HG03095 (cell line): ENCODE measurements around the gene SUGCT.

Source experiments
- ATAC-seq: cut with Tn5 transposase; IDR thresholded peaks from one replicate; pipeline ENCODE4 v1.9.1; 2021; ENCODE audit warnings: moderate library complexity; ENCODE audit not compliant: unreplicated experiment

Gene SUGCT

DNA sequence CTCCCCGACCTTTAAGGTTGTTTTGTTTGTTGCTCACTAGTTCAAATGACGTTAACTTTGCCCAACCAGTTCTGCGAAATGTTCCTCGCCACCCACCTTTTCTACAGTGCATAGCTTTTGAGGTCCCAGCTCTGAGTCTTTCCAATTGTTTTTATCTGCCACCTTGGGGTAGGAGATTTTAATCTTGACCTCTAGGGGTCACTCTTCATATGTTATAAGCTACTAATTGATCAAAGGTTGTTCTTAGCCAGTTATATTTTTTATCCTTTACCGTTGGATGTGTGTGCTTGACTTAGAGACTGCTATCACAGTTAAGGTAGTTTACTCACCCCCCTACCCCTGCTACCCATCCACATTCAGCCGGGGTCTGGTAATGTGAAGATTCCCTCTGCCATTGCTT lies 372.4 kb downstream of the SUGCT start:
- ATAC-seq: no peak

DNA sequence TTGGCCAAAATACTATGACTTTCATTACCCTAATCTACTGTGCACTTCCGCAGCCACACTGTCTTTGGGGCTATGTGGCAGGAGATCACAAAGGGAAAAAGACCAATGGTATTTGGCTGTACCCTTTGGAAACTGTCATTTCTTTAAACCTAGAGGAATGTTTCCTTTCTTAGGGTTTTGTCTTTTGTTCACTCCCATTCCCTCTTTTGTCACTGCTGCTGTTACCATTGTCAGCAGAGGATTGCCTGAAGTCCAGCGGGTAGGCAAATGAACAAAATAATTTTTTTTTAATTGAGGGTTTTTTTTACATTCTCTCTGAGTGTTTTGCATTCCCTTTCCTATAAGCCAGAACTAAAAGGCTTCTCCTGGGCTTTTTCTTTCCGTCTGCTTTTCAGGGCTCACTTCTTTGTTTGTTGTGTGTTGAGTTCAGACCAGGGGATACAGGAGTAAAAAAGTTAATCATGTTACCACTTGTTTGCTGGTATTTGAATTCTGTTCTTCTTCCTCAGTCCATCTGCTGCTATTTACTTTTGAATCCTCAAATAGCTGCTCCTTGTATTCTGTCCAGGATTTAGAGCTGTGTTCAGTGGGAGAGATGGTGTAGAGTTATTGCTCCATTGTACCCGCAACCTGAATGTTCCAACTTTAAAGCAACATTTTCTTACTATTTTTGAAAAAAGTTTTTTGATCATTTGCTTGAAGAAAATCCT lies 374.6 kb downstream of the SUGCT start:
- ATAC-seq: no peak

DNA sequence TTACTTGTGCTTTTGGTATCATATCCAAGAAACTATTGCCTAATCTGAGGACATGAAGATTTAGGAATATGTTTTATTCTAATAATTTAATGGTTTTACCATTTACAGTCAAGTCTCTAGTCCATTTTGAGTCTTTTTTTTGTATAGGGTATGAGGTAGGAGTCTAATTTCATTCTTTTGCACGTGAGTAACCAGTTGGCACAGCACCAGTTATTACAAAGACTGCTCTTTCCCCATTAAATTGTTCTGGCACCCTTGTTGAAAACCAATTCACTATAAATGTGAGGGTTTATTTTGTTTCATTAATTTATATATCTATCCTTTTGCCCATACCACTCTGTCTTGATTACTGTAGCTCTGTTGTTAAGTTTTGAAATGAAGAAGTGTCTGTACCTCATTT lies 381.6 kb downstream of the SUGCT start:
- no peak for ATAC-seq

DNA sequence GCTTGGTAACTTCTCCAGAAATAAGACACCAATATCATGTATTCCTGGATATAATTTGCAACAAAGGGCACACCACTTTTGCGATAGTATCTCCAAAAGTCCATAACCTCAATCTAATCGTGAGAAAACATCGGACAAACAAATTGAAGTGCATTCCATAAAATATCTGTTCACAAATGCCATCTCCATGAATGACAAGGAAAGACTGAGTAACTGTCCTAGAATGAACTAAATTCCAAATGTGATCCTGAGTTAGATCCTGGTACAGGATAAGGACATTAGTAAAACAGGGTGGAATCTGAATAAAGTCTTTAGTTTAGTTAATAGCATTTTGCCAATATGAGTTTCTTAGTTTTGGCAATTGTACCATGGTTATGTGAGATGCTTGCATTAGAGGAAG lies 384.2 kb downstream of the SUGCT start:
- ATAC-seq: no peak

DNA sequence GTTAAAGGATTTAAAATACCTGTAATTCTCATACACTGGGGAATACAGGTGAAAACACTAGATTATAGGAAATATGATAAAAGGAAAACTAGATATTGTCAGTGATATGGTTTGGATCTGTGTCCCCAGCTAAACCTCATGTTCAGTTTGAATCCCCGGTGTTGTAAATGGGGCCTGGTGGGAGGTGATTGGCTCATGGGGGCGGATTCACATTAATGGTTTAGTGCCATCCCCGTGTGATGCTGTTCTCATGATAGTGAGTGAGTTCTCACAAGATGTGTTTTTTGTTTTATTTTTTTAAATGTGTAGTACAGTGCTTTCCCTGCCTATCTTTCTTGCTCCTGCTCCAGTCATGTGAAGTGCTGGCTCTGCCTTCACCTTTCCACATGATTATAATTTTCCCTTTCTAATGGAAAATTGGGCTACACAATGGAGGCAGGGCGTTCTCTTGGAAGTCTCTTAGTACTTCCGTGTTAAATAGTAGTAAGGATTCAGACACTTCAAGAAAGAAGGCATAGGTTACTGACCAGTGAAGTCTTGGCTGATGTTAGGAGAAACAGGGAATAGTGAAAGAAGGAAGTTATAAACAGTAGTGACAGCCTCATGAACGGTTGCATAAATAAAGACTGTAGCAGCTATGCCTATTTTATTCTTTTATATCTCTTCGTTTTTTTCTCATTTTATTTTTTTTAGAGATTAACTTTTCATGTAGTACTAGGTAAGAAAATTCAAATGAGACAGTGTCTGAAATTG lies 386.4 kb downstream of the SUGCT start:
- no peak for ATAC-seq

DNA sequence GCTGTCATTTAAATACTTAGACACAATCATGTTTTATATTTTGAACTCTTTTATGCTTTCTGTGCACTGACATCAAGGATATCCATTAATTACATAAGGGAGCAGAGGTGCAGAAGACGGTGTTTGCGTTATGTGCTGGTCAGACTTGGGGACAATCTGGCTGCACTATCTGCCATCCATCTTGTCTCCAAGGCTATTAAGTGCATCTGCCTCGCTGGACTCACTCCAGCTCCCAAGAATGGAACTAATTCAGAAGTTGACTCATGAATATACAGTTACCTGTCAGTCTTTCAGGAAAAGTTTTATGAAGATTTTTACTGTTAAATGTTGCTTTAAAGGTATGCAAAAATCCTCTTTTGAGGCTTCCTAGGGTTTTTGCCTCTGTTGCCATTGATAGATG lies 391.0 kb downstream of the SUGCT start:
- ATAC-seq: no peak

DNA sequence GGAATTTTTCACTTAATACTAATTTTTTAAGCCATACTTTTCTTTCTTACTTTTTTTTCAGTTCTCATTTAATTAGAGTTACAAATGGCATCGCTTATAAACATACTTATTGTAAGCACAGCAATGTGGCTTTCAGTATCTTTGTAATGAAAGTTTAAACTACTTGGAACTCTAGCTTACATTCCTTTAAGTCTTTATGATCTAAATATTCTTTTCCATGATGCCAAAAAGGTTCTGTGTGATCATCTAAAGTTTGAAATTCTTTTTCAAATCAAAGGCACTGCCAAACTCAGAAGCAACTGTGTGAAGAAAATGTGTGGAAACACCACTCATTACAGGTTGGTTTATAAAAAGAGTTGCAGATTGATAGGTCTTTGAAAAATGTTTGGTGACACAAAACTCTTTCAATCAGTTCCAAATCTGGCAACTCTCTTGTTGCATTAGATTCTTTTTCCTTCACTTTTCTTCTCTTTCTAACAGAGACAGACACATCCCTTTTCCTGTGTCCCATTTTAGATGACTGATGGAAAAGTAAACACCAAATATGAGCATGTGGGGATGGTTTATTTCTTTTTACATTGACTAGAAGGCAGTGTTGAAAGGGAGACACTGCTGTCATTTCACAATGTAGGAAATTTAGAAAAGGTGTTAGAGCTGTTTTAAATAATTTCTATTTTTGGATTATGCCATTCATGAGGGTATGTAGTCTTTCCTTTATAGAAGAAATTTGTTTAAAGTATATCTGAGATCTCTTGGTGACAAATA lies 392.3 kb downstream of the SUGCT start:
- ATAC-seq: no peak

DNA sequence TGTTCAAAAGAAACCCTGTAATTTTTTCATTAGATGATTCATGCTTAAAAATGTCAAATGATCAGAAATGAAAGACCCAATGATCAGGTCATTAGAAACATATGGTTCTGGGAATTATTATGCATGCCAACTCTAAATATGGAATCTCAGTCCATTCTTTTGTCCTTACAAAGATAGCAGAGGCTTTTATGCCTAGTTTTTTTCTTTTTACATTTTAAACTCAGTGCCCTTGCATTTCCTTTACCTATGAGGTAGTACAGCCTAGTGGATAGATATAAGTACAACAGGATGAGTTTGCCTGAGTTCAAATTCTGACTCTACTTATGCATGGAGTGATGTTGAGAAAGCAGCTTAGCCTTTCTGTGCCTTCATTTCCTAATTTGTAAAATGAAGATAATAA lies 392.9 kb downstream of the SUGCT start:
- ATAC-seq: no peak

DNA sequence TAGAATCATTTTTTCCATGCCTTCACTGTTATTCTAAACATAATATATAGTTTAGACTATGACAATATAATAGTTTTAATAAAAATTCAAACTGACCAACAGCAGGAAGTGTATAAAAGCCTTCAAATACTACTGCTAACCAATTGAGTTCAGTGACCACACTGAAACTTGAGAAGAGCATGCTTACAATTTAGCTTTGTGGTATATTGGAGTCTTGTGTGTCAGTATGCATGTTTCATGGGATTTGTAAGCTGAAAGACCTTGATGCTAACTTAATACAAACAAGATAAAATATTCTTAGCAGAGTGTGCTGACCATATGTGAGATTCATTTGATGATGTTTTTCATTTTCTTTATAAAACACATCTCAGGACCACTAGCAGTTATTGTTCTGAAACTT lies 395.5 kb downstream of the SUGCT start:
- no peak for ATAC-seq

DNA sequence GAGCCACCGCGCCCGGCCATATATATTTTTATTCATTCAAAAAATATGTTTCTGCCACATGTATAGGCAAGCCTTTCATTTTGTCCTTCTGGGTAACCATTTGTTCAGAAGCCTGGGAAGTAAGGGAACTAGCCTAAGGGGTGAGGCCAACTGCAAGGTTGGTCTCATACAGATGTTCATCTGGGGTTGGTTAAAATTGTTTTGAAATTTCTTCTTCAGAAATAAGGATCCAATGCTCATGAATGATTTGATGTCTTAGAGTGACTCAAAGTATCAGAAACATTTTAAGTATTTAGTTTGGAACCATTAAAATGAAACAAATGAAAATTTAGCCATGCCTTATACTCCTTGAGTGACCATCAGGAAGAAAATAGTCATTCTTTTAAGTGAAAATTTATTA lies 397.2 kb downstream of the SUGCT start:
- no peak for ATAC-seq

DNA sequence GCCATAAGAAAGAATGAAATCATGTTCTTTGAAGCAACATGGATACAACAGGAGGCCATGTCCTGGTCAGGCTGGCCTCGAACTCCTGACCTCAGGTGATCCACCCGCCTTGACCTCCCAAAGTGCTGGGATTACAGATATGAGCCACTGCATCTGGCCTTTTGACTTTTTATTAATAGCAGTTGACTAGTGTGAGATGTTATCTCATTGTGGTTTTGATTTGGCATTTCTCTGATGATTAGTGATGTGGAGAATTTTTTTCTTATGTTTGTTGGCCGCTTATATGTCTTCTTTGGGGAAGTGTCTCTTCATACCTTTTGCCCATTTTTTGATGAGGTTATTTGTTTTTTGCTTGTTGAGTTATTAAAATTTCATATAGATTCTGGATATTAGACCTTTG lies 400.9 kb downstream of the SUGCT start:
- no peak for ATAC-seq

DNA sequence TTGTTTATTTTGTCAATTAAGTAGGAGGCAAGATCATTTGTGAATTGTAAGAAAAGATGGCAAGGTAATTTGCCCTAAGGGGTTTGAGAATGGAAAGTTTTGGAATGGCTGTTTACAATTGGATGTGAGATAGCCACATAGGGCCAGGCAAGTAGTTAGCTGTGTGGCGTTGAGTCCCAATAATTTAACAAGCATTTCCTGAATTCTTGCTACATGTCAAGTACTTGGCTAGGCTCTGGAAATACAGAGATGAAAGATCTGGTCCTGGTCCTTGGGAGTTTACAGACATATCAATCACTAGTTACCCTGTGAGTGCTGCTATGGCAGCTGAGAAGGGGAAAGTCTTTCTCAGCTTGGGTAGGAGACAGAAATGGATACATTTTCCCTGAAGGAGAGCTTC lies 401.6 kb downstream of the SUGCT start:
- no peak for ATAC-seq

DNA sequence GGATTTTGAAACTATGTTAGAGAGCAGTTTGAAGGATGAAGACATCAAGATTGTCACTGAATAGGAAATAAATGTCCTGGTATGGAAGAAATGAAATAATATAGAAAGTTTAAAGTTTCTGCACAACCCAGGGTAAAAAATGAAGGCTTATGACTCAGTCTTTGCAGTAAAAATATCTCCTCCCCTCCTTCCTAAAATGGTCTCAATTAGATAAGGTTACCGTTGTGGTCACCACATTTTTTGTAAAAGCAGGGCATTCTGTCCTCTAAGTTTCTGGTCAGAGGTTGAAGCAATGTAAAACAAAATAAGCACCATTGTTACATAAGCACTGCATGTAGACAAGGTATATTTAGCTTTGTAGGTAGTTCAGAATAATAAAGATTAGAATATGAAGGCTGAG lies 403.5 kb downstream of the SUGCT start:
- ATAC-seq: no peak

DNA sequence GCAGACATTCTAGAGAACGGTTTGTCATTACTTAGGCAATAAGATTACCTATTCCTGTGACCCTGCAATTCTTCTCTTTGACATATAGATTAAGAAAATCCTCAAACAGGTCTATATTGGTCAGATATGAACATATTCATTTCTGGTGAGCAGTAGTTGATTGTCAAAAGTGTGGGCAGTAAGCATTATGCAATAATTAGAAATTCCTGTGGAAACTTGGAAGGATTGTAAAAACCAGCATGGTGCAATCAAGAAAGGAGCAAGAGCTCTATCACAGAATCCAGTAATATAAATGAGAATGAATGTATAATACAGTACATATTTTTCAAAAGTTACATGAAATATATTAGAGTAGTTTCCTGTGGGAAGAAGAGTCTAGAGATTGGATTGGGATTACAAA lies 406.5 kb downstream of the SUGCT start:
- no peak for ATAC-seq

DNA sequence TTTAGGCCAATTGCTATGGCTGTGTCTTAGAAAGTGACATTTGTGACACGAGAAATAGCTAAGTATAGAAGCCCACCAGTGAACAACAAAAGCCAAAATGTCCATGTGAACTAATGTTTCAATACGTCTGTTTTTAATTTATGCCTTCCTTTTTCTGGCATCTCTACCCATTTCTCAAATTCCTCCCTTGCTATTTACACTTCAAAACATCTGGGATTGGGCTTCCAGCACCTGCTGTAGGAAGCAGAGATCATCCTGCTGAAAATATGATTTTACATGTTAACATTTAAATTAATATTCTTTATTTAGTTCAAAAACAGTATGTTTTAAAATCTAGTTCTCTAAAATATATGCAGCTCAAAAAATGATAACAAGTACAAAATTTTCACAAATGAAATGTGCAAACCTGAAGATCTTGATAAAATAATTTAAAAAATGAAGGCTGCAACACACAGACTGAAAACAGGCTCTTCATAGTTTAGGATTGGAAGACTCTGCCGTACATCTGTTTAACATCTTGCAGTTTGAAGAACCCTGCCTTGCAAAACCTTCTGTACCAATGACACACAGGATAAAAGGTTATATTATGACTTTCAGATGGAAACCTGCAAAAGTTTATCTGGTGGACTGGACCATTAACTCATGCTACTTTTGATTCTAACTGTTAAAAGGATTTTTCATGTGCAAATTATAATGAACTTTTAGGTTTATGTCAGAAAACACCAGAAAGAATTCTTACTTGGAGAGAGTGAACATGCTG lies 408.4 kb downstream of the SUGCT start:
- ATAC-seq: no peak

DNA sequence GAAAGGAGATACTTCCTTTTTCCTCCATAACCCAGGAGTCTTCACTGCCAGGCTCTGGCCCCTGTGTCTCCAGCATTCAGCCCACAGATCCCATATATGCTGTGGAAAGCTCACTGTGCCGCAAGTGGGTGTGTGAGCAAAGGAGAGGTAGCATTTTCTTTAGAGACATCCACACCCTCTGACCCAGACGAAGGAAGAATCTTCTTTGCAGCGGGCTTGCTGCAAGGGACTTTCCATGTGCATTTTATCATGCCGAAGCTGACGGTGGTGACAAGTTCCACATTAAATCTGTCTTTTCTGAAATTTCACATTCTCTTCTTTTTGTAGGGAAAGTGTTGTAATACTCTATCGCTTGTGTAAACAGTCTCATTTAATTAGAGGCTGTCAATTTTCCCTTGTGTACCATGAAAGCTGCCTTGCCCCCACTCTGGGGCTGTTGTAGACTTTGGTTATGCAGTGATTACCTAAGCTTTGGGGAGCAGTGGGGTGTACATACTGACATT lies 409.5 kb downstream of the SUGCT start:
- ATAC-seq: no peak

DNA sequence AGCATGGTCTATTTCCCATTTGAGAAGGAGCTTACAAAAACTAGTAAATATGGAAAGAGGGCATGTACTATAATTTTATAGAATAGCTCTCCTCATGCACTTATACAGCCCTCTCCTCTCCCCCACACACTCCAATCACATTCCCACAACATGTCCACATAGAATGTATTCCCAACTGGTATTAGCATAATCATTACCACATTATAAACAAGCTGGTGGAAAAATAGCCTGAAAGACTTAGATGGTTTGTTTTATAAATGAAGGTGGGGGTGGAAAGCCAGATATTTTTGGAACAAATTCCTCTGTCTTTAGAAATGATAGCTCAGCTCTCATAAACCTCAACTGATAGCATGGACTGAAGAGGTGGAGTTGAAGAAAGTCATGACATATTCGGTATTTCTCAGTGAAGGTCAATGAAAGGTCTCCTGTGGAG lies 410.1 kb downstream of the SUGCT start:
- ATAC-seq: no peak

DNA sequence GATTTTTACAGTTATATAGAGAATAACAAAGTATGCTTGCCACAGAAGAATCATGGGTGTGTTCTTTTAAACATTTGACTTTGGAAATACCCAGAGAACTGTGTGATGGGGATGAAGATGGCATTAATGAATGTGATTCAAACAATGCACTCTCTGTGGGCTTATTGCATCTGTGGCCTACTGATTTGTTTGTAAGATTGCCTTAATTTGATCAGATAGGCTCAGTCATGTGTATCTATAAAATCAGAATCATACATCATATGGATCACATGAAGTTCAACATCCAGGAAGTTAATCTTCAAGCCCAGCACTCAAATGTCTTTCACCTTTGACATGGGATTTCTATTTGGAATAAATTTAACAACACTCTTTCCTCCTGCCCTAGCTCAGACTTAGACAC lies 410.9 kb downstream of the SUGCT start:
- no peak for ATAC-seq

DNA sequence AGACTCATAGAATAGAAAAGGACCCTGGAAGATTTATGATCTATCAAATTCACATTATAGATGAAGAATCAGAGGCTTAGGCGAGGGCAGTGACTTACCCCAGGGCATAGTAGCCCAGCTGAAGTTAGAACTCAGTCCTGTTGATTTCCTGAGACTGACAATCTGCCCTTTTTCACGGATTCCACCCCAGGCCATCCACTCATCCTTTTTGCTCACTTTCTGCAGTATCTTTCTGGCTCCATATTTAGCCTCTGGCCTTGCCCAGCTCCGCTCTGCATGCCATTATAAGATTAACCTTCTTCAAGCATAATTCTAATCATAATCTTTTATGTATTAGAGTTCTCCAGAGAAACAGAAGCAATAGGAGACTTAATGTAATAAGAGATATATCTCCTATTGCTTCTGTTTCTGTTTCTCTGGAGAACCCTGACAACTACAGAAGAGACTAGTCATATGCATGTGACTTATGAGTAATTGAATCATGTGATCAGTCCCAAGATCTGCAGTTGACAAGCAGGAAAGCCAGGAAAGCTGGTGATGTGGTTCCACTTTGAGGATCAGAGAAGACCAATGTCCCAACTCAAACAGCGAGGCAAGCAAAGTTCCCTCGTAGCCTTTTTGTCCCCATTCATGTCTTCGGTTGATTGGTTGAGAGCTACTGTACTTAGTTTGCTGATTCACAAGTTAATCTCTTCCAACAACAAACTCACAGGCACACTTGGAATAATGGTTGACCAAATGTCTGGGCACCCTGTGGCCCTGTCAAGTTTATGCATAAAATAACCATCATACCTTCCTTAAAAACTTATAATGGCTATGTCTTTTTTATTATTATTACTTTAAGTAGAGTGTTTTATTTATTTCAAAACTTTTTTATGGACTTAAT lies 412.1 kb downstream of the SUGCT start:
- no peak for ATAC-seq
